CD4-positive, alpha-beta T cell treated with Interleukin-17A for 1 hour (primary cell): Measurements from ENCODE around the gene CD52.

ENCODE experiments used
- DNase-seq: peaks from one replicate; pipeline ENCODE4 v3.0.0-alpha.2; 2020

Gene CD52

DNA sequence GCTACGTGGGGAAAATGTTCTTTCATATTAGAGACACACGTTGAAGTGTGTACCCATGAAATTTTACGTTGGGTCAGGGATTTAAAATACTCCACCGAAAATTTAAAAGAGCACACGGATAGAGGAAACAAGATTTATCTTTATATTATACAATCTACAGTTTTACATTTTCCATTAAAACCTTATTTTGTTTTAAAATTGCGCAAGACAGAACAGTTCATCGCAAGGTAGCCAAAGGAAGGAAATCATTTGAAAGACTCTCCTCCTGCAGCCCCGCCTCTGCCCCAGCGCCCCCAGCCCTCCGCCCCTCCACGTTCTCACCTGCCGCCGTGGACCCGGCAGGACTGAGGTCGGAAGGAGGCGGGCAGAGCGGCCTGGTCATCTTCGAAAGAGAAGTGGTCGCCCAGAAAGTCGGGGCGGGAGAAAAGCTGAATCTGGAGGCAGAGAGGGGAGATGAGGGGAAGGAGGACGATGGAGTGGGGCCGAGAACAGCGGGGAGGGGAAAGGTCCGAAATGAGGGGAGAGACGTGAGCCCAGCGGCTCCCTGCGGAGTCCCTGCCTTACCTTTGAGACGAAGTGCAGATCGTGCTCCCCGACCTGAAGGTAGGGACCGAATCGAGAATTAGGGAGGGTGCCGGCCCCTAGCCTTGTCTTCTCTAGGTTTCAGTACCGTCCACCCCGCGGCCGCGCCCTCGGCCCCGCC lies 18.2 kb downstream of the CD52 start:
- DNase-seq = peak; percentile 40

DNA sequence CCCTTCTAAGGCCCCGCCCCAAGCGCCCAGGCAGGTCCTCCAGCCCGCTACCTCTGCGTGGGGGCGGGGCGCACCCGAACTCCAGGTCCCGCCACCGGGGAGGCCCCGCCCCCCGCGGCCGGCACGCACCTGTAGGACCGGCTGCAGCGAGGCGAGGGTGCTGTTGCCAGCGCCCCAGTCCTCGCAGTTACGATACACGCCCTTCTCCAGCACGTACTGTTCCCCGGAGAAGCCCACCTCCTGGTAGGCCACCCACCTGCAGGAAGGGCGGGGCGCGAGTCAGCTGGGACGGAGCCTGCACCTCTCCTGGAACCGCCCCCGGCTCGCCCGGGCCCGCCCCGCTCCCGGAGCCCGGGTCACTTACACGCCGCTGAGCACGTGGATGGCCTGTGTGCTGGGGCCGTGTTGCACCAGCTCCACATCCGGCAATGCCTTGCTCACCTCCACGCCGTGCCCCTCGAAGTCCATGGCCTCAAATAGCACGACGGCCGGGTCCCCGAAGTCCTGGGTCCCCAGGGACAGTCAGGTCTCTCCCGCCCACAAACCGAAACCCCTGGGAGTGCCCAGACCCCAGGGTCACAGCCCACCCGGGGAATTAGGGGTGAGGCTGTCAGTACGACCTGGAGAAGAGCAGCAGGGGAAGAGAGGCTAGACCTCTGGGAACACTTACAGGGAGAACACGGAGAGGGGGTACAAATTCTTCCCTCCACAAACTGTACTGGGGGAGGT lies 18.9 kb downstream of the CD52 start:
- DNase-seq = peak; percentile 91

DNA sequence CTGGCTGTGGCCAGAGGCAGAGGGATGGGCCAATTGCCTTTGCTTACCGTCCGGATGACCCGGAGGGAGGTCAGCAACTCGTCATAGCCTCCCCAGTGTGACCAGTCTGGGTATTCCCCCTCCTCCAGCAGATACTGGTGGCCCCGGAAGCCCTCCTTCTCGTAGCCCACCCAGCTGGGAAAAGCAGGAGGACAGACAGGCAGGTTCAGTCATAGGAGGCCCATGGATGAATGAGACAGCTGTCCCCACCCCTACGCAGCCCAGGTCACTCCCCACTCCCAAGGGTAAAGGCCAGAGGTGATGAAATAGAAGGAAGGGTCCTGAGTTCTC lies 19.4 kb downstream of the CD52 start:
- DNase-seq = no peak

DNA sequence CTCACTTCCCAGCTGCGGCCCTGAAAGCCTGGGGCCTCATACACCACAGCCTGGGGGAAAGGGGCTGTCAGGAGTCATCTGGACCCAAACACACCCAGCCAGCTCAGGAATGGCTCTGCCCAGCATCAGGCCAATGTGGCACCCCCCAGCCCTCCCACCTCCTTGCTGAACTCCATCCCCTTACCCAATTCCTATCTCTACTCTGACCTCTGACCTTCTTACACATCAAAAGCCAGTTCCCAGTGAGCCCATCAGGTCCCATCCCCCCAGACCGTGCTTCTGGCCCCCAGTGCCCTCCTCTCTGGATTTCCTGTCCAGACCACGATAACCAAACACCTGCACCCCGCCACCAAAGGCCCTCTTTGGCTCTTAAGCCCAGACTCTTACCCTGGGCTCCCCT lies 19.9 kb downstream of the CD52 start:
- DNase-seq = no peak

DNA sequence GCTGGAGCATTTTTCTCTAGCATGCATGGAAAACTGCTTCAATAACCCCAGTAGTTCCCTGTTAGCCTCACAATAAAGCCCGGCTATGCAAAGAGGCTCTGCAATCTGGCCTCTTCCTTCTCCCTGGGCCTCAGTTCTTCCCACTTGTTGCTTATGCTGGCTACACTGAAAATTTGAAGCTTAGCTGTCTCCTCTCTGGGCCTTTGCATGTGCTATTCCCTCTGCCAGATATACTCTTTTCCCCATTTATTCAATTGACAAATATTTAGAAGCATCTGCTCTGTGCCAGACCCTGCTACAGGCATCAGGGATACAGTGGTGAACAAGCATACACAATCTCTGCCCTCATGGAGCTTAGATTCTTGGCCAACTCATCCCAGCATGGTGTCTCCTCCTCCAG lies 20.9 kb downstream of the CD52 start:
- DNase-seq = no peak

DNA sequence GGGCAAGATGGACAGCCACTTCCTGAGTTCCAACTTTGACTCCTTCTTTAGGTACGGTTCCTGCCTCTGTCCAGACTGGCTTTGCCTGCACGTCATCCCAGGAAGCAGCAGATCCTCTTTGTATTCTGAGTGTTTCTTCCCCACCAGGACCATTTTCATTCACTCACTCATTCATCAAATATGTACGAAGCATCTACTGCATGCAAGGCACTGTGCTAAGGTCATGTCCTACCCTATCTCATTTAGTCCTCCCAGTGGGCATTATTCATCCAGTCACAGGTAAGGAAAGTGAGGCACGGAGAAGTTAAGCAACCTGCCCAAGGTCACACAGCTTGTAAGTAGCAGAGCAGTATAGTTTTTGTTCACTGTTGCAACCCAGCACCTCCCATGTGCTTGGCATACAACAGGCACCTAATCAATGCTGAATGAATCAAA lies 22.3 kb downstream of the CD52 start:
- no peak for DNase-seq

DNA sequence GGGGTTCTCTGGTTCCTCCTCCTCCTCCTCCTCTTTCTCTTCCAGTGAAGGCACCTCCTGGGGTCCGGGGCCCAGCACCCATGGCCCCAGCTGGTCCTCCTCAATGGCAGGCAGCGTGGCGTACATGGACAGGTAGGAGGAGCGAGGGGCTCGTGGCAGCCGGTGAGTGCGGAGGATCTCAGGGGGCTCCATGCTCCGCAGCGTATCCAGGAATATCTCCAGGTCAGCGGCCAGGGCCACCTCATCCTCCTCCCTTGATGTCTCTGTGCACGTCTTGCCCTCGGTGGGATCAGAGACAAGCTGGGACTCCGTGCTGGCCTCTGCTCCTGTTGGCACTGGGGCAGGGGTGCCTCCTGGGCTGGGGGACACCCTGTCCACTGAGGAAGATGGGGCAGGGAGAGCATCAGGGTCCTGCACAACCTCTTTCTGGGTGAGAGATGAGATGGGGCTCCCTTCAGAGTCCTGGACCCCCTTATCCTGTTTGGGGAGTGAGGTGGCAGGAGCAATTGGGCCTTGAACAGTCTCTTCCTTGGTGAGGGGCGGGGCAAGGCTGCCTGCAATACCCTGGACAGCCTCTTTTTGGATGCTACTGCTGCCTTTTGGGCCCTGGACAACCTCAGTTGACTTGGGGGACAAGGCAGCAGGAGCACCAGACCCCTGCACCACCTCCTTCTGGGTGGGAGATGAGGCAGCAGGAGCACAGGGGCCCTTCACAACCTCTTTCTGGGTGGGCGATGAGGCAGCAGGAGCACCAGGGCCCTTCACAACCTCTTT lies 26.6 kb downstream of the CD52 start:
- no peak for DNase-seq

DNA sequence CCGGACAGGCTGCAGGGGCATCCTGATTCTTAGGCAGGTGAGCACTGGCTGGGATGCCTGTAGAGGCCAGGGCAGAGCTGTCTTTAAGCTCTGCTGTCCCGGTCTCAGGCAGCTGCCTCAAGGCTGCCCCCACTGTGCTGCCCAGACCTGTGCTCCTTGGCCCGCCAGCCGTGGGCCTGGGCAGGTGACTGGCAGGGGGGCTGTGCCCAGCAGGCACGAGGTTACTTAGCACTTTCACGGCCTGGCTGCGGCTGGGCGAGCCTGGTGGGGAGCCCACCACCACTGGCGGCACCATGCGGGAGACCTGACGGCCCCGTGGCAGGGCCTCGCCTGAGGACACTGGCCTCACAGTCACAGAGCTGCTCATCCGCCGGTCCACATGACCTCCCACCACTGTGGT lies 28.0 kb downstream of the CD52 start:
- DNase-seq = no peak

DNA sequence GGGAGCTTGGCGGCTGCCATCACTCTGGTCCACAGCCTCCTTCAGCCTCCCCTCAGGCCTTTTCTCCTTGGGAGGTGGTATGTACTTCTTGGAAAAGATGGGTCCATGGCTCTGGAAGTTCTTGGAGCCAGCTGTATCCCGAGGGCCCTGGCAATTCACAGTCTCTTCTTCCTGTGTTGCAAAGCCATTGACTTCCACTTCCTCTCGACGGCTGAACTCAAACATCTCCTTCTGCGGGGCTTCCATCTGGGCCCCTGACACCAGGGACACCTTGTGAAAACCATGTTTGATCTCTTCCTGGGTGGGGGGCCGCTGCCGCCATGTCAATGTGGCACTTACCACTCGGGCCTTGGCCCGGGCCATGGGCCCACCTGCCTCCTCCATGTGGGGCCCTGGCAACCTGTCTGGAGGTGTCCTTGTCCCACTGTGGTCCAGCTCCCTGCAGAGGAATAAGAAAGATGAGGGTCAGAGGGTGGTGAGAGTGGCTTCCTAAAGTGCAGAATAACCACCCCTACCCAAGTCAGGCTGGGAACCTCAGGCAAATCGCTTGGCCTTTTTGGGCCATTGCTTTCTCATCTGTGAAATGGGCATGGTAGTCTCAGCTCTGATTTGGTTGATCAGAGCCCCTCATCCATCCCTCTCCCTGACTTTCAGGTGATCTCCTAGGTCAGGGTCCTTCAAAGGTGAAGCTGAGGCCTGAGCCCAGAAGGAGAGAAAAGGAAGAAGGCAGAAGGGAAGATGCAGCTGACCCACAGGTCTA lies 28.7 kb downstream of the CD52 start:
- no peak for DNase-seq

DNA sequence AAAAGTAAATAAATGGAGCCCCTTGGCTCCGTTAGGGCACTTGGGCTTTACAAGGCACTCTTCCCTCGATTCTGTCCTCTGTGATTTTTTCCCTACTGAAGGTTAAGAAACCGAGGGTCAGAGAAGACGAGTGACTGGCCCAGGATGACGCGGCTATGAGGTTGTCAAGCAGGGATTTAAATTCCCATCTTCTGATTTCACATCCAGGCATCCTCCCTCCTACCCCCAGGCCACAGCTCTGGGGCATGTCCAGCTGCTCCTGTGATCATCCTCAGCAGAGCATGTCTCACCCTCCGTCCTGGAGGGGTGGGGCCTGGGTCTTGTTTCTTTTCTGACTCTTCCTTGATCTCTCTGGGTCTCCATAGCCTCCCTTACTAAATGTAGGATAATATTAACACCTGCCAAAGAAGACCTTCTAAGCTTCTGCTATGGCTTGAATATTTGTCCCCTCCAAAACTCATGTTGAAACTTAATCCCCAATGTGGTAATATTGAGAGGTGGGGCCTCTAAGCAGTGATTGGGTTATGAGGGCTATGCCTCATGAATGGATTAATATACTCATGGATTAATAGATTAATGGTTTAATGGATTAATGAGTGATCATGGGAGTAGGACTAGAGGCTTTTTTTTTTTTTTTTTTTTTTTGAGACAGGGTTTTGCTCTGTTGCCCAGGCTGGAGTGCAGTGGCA lies 31.6 kb downstream of the CD52 start:
- DNase-seq = no peak

DNA sequence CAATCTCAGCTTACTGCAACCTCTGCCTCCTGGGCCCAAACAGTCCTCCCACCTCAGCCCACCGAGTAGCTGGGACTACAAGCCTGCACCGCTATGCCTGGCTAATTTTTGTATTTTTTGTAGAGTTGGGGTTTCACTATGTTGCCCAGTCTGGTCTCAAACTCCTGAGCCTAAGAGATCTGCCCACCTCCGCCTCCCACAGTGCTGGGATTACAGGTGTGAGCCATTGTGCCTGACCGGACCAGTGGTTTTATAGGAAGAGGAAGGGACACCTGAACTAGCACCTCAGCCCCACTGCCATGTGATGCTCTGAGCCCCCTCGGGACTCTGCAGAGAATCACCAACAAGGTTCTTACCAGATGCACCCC lies 32.1 kb downstream of the CD52 start:
- no peak for DNase-seq

DNA sequence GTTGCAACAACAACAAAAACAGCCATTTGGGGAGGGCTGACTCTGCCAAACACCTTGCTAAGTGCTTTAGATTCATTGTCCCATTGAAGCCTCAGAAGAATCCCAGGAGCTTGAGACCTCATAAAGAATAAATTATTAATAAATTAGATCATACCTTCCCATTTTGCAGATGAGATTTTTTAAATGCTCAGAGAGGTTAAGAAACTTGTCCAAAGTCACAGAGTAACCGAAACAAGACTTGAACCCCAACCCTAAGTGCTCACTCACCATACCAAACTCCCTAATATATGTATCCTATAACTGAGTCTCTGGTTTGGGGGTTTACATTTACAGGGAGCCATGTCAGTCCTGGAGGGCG lies 32.6 kb downstream of the CD52 start:
- DNase-seq = no peak

DNA sequence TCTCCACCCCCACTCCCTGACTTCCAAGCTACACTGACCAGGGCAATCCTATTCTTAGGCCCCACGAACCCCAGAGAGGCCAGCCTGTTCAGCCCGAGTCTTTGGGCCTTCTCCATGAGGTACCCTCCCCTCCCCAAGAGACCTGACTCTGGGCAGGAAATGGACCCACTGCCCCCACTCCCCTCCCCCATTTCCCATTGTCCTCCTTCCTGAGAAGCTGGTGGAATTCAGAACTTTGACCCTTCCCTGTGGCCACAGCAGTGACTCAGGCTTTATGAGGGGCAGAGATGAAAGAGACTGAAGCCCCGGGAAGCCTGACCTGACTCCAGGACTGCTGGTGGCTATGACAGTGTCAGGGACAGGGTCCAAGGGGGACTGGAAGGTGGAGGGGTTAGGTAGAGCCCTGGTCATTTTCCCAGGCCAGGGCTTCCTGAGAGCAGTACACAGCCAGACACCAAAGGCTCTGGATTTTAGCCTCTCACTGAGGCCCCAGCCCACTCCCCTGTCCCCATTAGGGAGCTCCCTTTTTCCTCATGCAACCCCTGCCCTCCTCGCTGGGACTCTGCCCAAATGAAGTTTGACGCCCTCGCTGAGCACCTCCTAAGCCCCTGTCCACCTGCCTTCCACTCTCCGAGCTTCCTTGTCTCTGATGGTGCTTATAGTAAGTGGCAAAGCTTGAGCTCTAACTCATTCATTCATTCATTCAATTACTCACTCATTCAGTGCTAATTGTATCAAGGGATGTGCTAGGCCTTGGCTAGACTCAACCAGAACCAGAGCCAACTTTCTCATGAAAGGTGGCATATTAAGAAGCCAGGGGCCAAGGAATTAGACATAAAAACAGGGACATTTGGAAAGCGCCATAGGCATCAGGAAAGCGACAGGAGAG lies 33.2 kb downstream of the CD52 start:
- DNase-seq = no peak

DNA sequence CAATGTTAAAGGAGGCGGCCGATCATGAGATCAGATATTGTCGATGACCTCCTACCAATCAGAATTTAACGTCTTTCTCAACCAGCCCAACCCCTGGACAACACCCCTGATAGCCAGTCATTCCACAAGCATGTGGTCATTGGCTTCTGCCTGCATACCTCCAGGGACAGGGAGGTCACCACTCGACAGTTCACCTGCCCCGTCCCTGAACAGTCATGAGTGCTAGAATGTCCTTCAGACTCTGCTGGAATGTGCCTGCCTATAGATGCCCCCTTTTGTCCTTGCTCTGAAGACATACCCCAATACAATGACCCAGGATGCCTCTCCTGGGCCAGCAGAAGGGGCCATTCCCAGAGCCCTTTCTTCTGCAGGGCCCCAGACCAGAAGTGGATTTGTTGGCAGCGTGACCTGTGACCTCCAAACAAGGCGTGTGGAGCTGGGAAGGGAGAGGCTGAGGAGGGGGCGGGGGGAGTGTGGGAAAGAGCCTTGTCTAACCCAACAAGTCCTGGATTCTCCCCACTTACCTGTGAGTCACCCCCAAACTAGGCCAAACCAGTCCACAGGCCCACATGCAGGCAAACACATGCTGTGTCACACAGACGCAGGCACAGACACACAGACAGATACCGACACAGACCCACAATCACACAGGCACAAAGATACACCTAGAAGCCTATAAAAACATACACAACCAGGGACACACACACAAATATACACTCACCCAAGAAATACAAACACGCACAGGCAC lies 34.0 kb downstream of the CD52 start:
- no peak for DNase-seq

DNA sequence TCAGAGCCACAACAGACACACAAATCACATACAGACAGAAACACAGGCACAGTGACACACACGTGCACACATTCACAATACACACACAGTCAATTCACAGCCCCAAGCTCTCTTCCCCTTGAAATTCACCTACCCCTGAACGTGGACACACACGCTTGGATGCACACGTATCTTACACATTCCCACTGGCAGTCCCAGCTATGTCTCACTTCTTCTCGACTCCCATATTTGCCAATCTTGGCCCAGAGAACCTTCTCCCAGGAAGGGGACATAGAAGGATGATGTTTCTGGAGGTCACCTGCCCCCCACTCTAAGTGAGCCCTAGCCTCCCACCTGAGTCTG lies 34.6 kb downstream of the CD52 start:
- DNase-seq = no peak

DNA sequence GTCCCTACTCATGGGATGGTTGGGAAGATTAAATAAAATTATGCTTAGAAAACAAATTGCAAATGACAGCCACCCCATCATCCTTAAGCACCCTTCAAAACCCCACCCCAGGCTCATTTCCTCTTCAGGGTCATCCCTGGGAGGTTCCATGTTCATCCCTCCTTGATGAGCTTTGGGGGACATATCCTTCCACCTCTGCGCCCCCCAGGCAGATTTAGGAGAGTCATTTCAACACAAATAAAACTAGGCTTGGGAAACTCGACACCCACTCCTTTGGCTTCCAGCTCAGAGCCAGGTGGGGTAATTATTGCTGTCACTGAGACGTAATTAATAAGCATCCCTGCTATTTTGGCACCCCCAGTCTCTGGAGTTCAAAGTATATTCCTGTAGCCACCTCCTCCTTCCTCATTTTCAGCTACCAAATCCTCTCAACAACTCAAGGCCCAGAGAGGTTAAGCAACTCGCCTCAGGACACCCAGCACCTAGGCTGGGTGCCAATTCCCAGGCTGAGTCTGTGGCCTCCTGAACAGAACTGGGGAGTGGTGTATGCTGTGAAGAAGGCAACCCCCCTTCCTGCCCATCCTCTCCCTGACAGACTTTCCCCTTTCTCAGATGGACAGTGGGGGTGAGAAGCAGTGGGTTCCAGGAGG lies 35.6 kb downstream of the CD52 start:
- no peak for DNase-seq

DNA sequence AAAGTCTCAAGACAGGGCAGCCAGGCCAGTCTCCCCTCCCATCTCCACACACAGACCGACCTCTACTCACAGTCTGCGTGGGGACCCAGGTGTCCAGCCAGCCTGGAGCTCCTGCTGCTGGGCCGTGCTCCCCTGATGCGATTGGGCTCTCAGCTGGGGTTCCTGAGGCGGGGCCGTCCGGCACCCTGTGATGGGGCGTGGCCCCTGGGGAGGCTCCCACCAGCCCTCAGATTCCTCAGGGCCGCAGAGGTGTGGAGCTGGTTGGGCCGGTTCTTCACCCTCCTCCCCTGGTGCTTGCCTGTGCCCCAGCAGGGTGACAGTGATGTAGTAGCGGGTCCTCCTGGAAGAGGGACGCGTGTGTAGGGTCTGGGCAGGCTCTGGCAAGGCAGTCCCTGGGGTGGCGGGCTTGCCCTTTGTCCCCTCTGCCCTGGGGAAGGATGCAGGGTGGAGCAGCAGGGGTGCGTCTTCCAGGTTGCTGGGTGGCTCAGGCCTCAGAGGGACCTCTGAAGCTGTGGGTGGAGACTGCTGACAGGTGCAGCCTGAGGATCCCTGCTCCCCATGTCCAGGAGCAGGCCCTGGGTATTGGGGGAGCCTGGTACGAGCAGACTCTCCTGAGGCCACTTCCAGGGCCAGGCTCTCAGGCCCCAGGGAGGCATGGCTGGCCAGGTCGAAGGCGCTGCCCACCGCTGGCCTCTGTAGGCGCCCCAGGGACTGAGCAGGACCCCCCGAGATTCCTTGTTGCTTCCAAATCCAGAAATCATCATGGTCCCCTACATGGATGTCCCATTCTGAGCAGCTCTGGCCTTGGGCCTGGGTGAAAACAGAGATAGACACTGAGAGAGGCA lies 36.4 kb downstream of the CD52 start, which contains the start of gene CRYBG2:
CRYBG2 (minus strand) TSS at position 155 of the 845 bp plus-strand sequence. CDS start 7,473 bp downstream, outside the sequence.
- DNase-seq = no peak

DNA sequence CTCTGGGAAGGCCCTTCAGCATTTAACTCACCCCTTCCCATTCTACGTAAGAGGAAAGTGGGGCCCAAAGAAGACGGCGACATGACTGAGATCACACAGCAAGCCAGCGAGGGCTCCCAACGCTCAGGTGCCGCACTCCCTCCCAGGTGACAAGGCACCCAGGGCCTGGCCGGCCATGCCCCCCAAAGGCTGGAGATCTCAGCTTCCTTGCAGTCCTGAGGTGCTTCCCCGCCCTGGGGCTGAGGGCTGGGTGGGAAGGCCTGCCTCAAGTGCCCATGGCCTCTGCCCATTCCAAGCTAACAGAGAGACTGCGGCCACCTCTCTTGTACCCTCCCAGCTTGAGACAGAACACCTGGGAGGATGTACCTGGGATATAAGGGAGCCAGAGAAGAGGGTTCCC lies 37.2 kb downstream of the CD52 start:
- no peak for DNase-seq

DNA sequence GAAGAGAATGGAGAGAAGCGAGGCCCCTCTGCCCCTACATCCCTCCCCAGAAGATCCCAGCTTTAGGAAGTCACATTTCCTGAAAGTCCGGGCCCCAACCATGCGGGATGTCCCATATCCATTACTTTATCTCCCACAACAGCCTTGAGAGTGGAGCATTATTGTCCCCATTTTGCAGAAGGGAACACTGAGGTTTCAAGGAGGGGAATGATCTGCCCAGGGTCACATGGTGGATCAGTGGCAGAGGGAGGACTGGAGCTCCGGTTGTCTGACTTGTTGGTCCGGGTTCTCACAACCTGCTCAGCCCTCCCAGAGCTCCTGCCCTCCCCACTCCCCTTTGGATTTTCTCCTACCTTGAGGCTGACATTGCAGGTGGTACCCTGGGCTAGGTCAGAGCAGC lies 38.3 kb downstream of the CD52 start:
- no peak for DNase-seq
